Ovary (tissue), 9 donors: ENCODE measurements around the gene PSMB7. TPM values are rescaled to one million over a fixed set of nuclear protein-coding genes. Genes with fewer than 3 reads are reported as not detected.
"Not testable (repeated sequence)": the region's sequence is repeated elsewhere in the genome, so short reads cannot be mapped to it uniquely, and the experiment has no call there.

Source experiments
- DNase-seq, 5 donors: peaks; one replicate each; pipeline ENCODE4 v3.0.0-alpha.2; 2019 to 2020
- H3K27ac ChIP-seq, 2 donors: fragments of 200-600 bp; one replicate each; pipeline versions ENCODE4 v1.5.1 to v1.8.0; 2019 to 2022
- H3K27me3 ChIP-seq: fragments of 200-600 bp; one replicate; pipeline ENCODE4 v1.8.0; 2022
- H3K36me3 ChIP-seq: fragments of 200-600 bp; sonication (generic); one replicate; pipeline ENCODE4 v1.5.1; 2019
- H3K4me1 ChIP-seq: one replicate; pipeline ENCODE4 v1.8.1; 2013; ENCODE audit warnings: mild to moderate bottlenecking, moderate library complexity; ENCODE audit not compliant: insufficient read depth
- H3K4me3 ChIP-seq: fragments of 200-600 bp; sonication (generic); one replicate; pipeline ENCODE4 v1.5.1; 2017
- H3K9me3 ChIP-seq, 2 donors: fragments of 200-600 bp in 1 of 2; sonication (generic) in 1 of 2; one replicate each; pipeline versions ENCODE4 v1.5.1 to v1.8.1; 2013 to 2019; ENCODE audit warnings: mild to moderate bottlenecking in 1 of 2, moderate library complexity in 1 of 2
- EP300 ChIP-seq: sonication (generic); formaldehyde crosslinking; IDR thresholded peaks from one replicate; pipeline ENCODE4 v1.6.1; 2017; ENCODE audit warnings: antibody characterized with exemption
- POLR2A ChIP-seq: fragments of 450-650 bp; IDR thresholded peaks from one replicate; pipeline ENCODE4 v1.6.1; 2017; ENCODE audit warnings: antibody characterized with exemption, mild to moderate bottlenecking, moderate library complexity
- WGBS, 3 donors: extraction: QIAGEN DNeasy Blood & Tissue Kit in 1 of 3; methylation state at CpG; one replicate each; pipeline versions ENCODE4 v1.1.5 to v1.1.7; 2013 to 2017; 5-methylcytosine and 5-hydroxymethylcytosine counted together
- intact Hi-C, 4 donors: fragments of 100-400 bp; cut with DNase I; formaldehyde crosslinking; loops; one replicate each; pipeline versions ENCODE4 v1.11.0 to v1.15.1; 2022 to 2023
- polyA plus RNA-seq, 2 donors: library from polyadenylated mRNA; stranded (reverse); fragments of 200-250 nt in 1 of 2; fragments of 350-450 nt in 1 of 2; fragmentation: Illumina TruSeq in 1 of 2; extraction: RNeasy Lipid Tissue Mini Kit (QIAGEN cat#74804) in 1 of 2; gene quantifications; one replicate each; pipeline ENCODE4 v1.2.3, GENCODE V29; 2013 to 2014
- total RNA-seq, 7 donors: library from RNA; depleted of rRNA in 2 of 7; stranded (reverse); fragments of >200 nt in 2 of 7; fragmentation: NEBNext Ultra II Directional in 3 of 7; extraction: Animal tissue kit (Norgen Biotek cat#: 25700) in 3 of 7; gene quantifications; one replicate each; pipeline versions ENCODE4 v1.1.0 to v1.2.4, GENCODE V29; 2016 to 2023
- TF ChIP-seq, protein P1 (sequence below), 3 donors: fragments of 450-650 bp in 2 of 3; fragments of 200-600 bp in 1 of 3; IDR thresholded peaks; one replicate each; pipeline versions ENCODE4 v1.5.1 to v1.8.0; 2016 to 2022; ENCODE audit warnings: antibody characterized with exemption in 3 of 3, mild to moderate bottlenecking in 1 of 3
- donor health status: DM: no; HTN: no; CAD: no; lungs with moderate emphysema.
- donor health status: DM: no; HTN: no; CAD: no.
- donor health status: Bipolar disorder and iron deficiency.
- donor health status: DM: yes; HTN: yes; CAD: no.
- donor health status: DM: no; HTN: no; CAD: no.
- donor health status: DM: yes; HTN: yes; CAD: no.

The PSMB7 gene
- total and polyA plus RNA-seq, 9 donors, result 88.0 to 211 (median 95.1) TPM

DNA sequence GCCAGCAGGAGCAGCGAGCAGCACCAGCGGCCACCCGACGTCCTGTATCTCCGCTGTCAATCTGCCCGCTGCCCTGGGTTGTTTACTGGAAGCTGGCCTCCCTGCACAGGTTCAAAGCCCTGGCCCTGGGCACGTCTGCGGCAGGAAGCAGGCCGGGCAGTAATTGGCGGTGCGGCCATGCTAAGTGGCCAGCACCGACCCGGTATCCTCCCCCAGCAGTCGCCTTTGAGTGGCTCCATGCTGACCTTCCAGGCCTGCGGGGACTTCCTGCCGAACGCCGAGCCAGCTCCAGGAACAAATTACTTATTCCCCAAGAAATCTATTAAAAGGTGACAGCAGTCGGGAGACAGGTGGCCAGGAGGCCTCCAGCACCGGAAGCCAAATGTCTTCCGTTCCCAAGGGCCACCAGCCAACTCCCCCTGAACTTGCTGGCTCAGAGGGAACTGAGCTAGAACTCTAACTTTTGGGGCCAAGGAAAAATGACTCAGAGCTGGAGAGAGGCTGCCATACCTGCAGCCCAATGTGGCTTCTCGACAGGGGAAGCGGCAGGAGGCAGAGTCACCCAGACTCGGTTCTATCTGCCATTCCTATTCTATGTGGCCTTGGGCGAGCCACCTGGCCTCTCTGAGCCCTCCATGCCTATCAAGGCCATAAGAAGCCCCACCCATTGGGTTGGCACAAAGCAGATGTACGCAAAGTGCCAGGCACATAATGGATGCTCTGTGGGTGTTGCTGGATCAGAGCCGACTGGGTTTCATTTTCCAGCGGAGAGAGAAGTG is 13.7 kb upstream of the PSMB7 start:
- Histone ChIP-seq H3K27ac (no peak overlapping the region), H3K9me3 (no peaks in the 10 kb centered on the region), H3K27me3 (no peaks in the 10 kb centered on the region), H3K4me3 (no peak overlapping the region), H3K4me1 (no peaks in the 10 kb centered on the region), H3K36me3 (no peaks in the 10 kb centered on the region)
- no peak for TF ChIP-seq POLR2A
- no peak for TF ChIP-seq EP300
- TF ChIP-seq, protein P1, sequence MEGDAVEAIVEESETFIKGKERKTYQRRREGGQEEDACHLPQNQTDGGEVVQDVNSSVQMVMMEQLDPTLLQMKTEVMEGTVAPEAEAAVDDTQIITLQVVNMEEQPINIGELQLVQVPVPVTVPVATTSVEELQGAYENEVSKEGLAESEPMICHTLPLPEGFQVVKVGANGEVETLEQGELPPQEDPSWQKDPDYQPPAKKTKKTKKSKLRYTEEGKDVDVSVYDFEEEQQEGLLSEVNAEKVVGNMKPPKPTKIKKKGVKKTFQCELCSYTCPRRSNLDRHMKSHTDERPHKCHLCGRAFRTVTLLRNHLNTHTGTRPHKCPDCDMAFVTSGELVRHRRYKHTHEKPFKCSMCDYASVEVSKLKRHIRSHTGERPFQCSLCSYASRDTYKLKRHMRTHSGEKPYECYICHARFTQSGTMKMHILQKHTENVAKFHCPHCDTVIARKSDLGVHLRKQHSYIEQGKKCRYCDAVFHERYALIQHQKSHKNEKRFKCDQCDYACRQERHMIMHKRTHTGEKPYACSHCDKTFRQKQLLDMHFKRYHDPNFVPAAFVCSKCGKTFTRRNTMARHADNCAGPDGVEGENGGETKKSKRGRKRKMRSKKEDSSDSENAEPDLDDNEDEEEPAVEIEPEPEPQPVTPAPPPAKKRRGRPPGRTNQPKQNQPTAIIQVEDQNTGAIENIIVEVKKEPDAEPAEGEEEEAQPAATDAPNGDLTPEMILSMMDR (IDR thresholded peaks at IDR 0.05), result no peak
- DNase-seq, result no peak
- intact Hi-C loops, result no loop called here
- WGBS, 3 donors, result 69 to 74% (median 74%) methylated on average over 28 of the region's 28 CpGs

DNA sequence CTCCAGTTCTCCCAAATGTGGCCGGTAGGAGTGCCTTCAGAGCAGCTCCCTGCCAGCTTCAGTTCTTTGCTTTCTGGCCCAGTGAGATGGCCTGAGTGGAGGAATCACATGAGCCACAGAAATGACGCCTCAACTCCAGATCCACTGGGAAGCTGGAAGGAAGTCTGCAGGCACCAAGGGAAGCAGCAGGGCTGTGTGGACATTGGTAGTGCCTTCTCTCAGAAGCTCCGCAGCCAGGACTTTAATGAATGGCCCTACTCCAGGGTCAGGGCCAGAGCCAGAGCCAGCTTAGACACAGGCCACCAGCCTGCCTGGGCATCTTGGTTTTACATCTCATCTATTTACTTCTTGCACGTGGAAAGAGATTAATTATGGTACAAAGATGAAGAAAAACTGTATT is 12.0 kb upstream of the PSMB7 start:
- WGBS, 3 donors, result 68 to 75% (median 71%) methylated on average over 4 of the region's 4 CpGs

DNA sequence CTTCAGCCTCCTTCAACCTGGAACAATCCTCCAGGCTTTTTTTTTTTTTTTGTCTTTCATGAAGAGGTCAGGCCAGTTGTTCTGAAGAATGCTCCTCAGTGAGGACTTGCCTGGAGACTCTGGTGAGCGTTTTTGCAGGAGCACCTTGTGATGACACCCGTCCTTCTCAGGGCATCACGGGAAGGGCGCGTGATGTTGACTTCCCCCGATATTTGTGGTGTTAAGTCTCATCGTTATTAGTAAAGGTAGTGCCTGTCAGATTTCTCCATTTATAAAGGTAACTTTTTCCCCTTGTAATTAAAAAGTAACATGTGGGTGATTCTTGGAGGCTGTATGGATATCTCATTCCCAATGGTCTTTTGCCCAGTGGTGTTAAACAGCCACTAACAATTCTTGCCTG is 11.1 kb upstream of the PSMB7 start:
- H3K27me3 ChIP-seq, result no peaks in the 10 kb centered on the region
- no peaks in the 10 kb centered on the region for H3K9me3 ChIP-seq
- TF ChIP-seq, protein P1 (IDR thresholded peaks at IDR 0.05), result no peak
- TF ChIP-seq EP300 (no peak), POLR2A (no peak)
- no peaks in the 10 kb centered on the region for H3K4me1 ChIP-seq
- H3K4me3 ChIP-seq, result no peak overlapping the region
- no peak for DNase-seq
- no peaks in the 10 kb centered on the region for H3K36me3 ChIP-seq
- no peak overlapping the region for H3K27ac ChIP-seq
- 88 to 94% (median 89%) methylated on average over 7 of the region's 7 CpGs for WGBS, 3 donors
- intact Hi-C loops, result no loop called here

More for the DNA sequence above, 12.0 kb upstream of the PSMB7 start:
- DNase-seq, result no peak
- Histone ChIP-seq H3K4me1 (no peaks in the 10 kb centered on the region), H3K27ac (no peak overlapping the region), H3K36me3 (no peaks in the 10 kb centered on the region), H3K27me3 (no peaks in the 10 kb centered on the region), H3K9me3 (no peaks in the 10 kb centered on the region), H3K4me3 (no peak overlapping the region)
- TF ChIP-seq POLR2A, result no peak
- TF ChIP-seq, protein P1 (IDR thresholded peaks at IDR 0.05), result no peak
- intact Hi-C loops, result no loop called here

DNA sequence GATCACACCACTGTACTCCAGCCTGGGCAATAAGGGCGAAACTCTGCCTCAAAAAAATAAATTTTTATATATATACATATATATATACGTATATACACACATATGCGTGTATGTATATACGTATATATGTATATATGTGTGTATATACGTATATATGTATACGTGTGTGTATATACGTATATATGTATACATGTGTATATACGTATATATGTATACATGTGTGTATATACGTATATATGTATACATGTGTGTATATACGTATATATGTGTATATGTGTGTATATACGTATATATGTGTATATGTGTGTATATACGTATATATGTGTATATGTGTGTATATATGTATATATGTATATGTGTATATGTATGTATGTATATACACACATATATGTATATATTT is 10.5 kb upstream of the PSMB7 start:
- H3K27ac ChIP-seq, H3K27me3 ChIP-seq, H3K9me3 ChIP-seq, H3K4me1 ChIP-seq, intact Hi-C loops, H3K4me3 ChIP-seq, H3K36me3 ChIP-seq, DNase-seq: not testable (repeated sequence)
- 86 to 90% (median 87%) methylated on average over 12 of the region's 12 CpGs for WGBS, 3 donors

DNA sequence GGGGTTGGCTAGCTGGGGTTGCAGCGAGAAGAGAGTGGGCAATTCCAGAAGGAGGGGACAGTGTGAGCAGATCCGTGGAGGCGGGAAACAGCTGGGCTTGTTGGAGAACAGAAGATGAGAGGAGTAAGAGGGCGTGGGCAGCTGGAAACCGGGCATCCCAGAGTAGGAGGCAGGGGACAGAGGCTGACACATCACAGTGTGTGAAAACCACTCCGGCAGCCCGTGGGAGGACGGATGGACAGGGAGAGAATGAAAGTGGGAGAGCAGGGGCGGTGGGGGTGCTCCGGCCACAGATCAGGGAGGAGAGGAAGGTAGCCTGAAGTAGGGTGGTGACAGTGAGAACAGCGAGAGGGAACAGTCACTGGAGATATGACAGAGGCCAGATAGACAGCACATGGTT is 8.3 kb upstream of the PSMB7 start:
- Histone ChIP-seq H3K9me3 (no peaks in the 10 kb centered on the region), H3K27me3 (no peaks in the 10 kb centered on the region), H3K4me1 (no peaks in the 10 kb centered on the region), H3K36me3 (no peaks in the 10 kb centered on the region), H3K4me3 (no peak overlapping the region), H3K27ac (no peak overlapping the region)
- intact Hi-C loops, result loop anchor here in 2 of 4 donors (5.0 kb wide), 2 partner anchors 109 to 114 kb away; no protein-coding TSS in a partner anchor
- no peak for TF ChIP-seq POLR2A
- TF ChIP-seq EP300, result no peak
- TF ChIP-seq, protein P1 (IDR thresholded peaks at IDR 0.05), result no peak
- 4 to 10% (median 6%) methylated on average over 11 of the region's 11 CpGs for WGBS, 3 donors
- no peak for DNase-seq
